ENCODE measurements around the gene CCDC149.
"Not testable (repeated sequence)": the region's sequence is repeated elsewhere in the genome, so short reads cannot be mapped to it uniquely, and the experiment has no call there.

Gene CCDC149

GRCh38 chr4:24920008-24920407, 7.2 kb upstream of the CCDC149 start:
- DNase-seq (ENCODE audit: low read depth), result no peak
- TF ChIP-seq CTCF (IDR thresholded peaks at IDR 0.05; ENCODE audit: low read length, missing control alignments), result no peak
- no peak overlapping the region for H3K4me3 ChIP-seq (replicated peaks; ENCODE audit: low read depth, low read length)

GRCh38 chr4:24917076-24917856, 4.4 kb upstream of the CCDC149 start:
- no peak for TF ChIP-seq CTCF (IDR thresholded peaks at IDR 0.05; ENCODE audit: low read length, missing control alignments)
- no peak overlapping the region for H3K4me3 ChIP-seq (replicated peaks; ENCODE audit: low read depth, low read length)
- no peak for DNase-seq (ENCODE audit: low read depth)

- H3K4me3 ChIP-seq (replicated peaks; ENCODE audit: low read depth, low read length), result no peak overlapping the region
- peak; percentile 12 for DNase-seq (ENCODE audit: low read depth)
These were observed 2.5 kb upstream of the CCDC149 start for GRCh38 chr4:24915121-24915922.

GRCh38 chr4:24914460-24914859, 1.6 kb upstream of the CCDC149 start:
- no peak for TF ChIP-seq CTCF (IDR thresholded peaks at IDR 0.05; ENCODE audit: low read length, missing control alignments)
- no peak for DNase-seq (ENCODE audit: low read depth)
- H3K4me3 ChIP-seq (replicated peaks; ENCODE audit: low read depth, low read length), result no peak overlapping the region

More at GRCh38 chr4:24915121-24915922, 2.5 kb upstream of the CCDC149 start:
- peak; percentile 13 for TF ChIP-seq CTCF (IDR thresholded peaks at IDR 0.05; ENCODE audit: low read length, missing control alignments)

GRCh38 chr4:24913119-24913485, 260 bp upstream of the CCDC149 start:
- TF ChIP-seq CTCF (IDR thresholded peaks at IDR 0.05; ENCODE audit: low read length, missing control alignments), result no peak
- peak; percentile 23 for DNase-seq (ENCODE audit: low read depth)
- peak overlapping the region; percentile 52 for H3K4me3 ChIP-seq (replicated peaks; ENCODE audit: low read depth, low read length)

GRCh38 chr4:24910499-24910898, 2.3 kb downstream of the CCDC149 start:
- no peak for TF ChIP-seq CTCF (IDR thresholded peaks at IDR 0.05; ENCODE audit: low read length, missing control alignments)
- peak; percentile 18 for DNase-seq (ENCODE audit: low read depth)
- H3K4me3 ChIP-seq (replicated peaks; ENCODE audit: low read depth, low read length), result no peak overlapping the region

- DNase-seq (ENCODE audit: low read depth); H3K4me3 ChIP-seq (replicated peaks; ENCODE audit: low read depth, low read length): not testable (repeated sequence)
These were observed 3.2 kb downstream of the CCDC149 start for GRCh38 chr4:24909606-24910005.
